Testis (tissue), 3 donors: ENCODE measurements around the gene NAP1L4. TPM values are rescaled to one million over a fixed set of nuclear protein-coding genes. Genes with fewer than 3 reads are reported as not detected.

Experiments used
- DNase-seq: peaks from one replicate; pipeline ENCODE4 v3.0.0-alpha.2; 2019
- H3K27ac ChIP-seq, 2 donors: fragments of 200-600 bp; sonication (generic); one replicate each; pipeline ENCODE4 v1.5.1; 2019
- H3K27me3 ChIP-seq: fragments of 200-600 bp; sonication (generic); one replicate; pipeline ENCODE4 v1.5.1; 2019
- H3K36me3 ChIP-seq: fragments of 200-600 bp; sonication (generic); one replicate; pipeline ENCODE4 v1.5.1; 2017; ENCODE audit warnings: low read depth; ENCODE audit errors: missing control alignments
- H3K4me1 ChIP-seq: fragments of 200-600 bp; sonication (generic); one replicate; pipeline ENCODE4 v1.5.1; 2019
- H3K4me3 ChIP-seq, 2 donors: fragments of 200-600 bp; sonication (generic); one replicate each; pipeline ENCODE4 v1.5.1; 2017 to 2019
- H3K9me3 ChIP-seq: fragments of 200-600 bp; sonication (generic); one replicate; pipeline ENCODE4 v1.5.1; 2017
- CTCF ChIP-seq, 3 experiments: fragments of 450-650 bp in 2 of 3; fragments of 200-600 bp in 1 of 3; sonication (generic) in 1 of 3; IDR thresholded peaks; one replicate each; pipeline ENCODE4 v1.5.1; 2016 to 2019; ENCODE audit warnings: antibody characterized with exemption in 3 of 3, mild to moderate bottlenecking in 2 of 3, moderate library complexity in 1 of 3
- POLR2A ChIP-seq: fragments of 450-650 bp; IDR thresholded peaks from one replicate; pipeline ENCODE4 v1.6.1; 2017; ENCODE audit warnings: antibody characterized with exemption, mild to moderate bottlenecking, moderate library complexity
- WGBS, 2 donors: methylation state at CpG; one replicate each; pipeline ENCODE4 v1.1.5; 2018; 5-methylcytosine and 5-hydroxymethylcytosine counted together
- intact Hi-C: fragments of 100-400 bp; cut with DNase I; formaldehyde crosslinking; loops from one replicate; pipeline ENCODE4 v1.15.1; 2023; ENCODE audit warnings: low total_unique reads
- polyA plus RNA-seq: library from polyadenylated mRNA; stranded (reverse); fragments of 350-450 nt; fragmentation: Illumina TruSeq; extraction: RNeasy Lipid Tissue Mini Kit (QIAGEN cat#74804); gene quantifications from one replicate; pipeline ENCODE4 v1.2.3, GENCODE V29; 2014; ENCODE audit warnings: low read depth, low replicate concordance; ENCODE audit not compliant: insufficient read depth
- total RNA-seq, 2 donors: library from RNA; depleted of rRNA; stranded (reverse); fragments of >200 nt; gene quantifications; one replicate each; pipeline ENCODE4 v1.2.3, GENCODE V29; 2016

NAP1L4 gene
- total and polyA plus RNA-seq, 3 donors from 2014 or later: 165 to 208 (median 206) TPM

- H3K27ac ChIP-seq: peak overlapping the region in 1 of 2 donors; percentile 19
- peak; percentile 91 for DNase-seq
Measured at GRCh38 chr11:3000032-3000961, 8.2 kb upstream of the NAP1L4 start.

GRCh38 chr11:2999464-2999998 is 7.4 kb upstream of the NAP1L4 start:
- H3K4me1 ChIP-seq: peaks cover 15% of the 10 kb centered on the region
- H3K9me3 ChIP-seq: no peaks in the 10 kb centered on the region
- 78 to 87% methylated on average over 9 to 10 of the region's 10 CpGs for WGBS, 2 donors
- H3K27ac ChIP-seq: no peak overlapping the region
- H3K4me3 ChIP-seq: no peak overlapping the region
- H3K36me3 ChIP-seq: no peaks in the 10 kb centered on the region
- H3K27me3 ChIP-seq: no peaks in the 10 kb centered on the region
- TF ChIP-seq CTCF (IDR thresholded peaks at IDR 0.05) (no peak), POLR2A (no peak)
- no peak for DNase-seq
- intact Hi-C loops: no loop called here

More at GRCh38 chr11:3000032-3000961, 8.2 kb upstream of the NAP1L4 start:
- peaks cover 15% of the 10 kb centered on the region for H3K4me1 ChIP-seq
- intact Hi-C loops: no loop called here
- no peaks in the 10 kb centered on the region for H3K36me3 ChIP-seq
- TF ChIP-seq POLR2A: no peak
- no peak for TF ChIP-seq CTCF (IDR thresholded peaks at IDR 0.05)
- H3K9me3 ChIP-seq: no peaks in the 10 kb centered on the region
- H3K4me3 ChIP-seq: no peak overlapping the region
- 65 to 78% methylated on average over 7 to 17 of the region's 17 CpGs for WGBS, 2 donors
- H3K27me3 ChIP-seq: no peaks in the 10 kb centered on the region

- no peak overlapping the region for H3K27ac ChIP-seq
- intact Hi-C loops: no loop called here
- H3K4me3 ChIP-seq: no peak overlapping the region
- no peaks in the 10 kb centered on the region for H3K36me3 ChIP-seq
- H3K4me1 ChIP-seq: peaks cover 15% of the 10 kb centered on the region
- no peaks in the 10 kb centered on the region for H3K9me3 ChIP-seq
- TF ChIP-seq POLR2A: no peak
- no peak for TF ChIP-seq CTCF (IDR thresholded peaks at IDR 0.05)
- no peaks in the 10 kb centered on the region for H3K27me3 ChIP-seq
- WGBS, 2 donors: 86 to 89% methylated on average over 6 of the region's 7 CpGs
- DNase-seq: no peak
Measured at GRCh38 chr11:2998073-2998850, 6.1 kb upstream of the NAP1L4 start.

- no peak for DNase-seq
- TF ChIP-seq POLR2A (no peak), CTCF (IDR thresholded peaks at IDR 0.05) (no peak)
Measured at GRCh38 chr11:2997406-2997805, 5.3 kb upstream of the NAP1L4 start.

More at GRCh38 chr11:2997406-2997805, 5.3 kb upstream of the NAP1L4 start:
- Histone ChIP-seq H3K36me3 (no peaks in the 10 kb centered on the region), H3K27ac (no peak overlapping the region), H3K9me3 (no peaks in the 10 kb centered on the region), H3K4me3 (no peak overlapping the region), H3K27me3 (no peaks in the 10 kb centered on the region), H3K4me1 (peaks cover 15% of the 10 kb centered on the region)
- 86 to 93% methylated on average over 4 of the region's 4 CpGs for WGBS, 2 donors
- intact Hi-C loops: no loop called here
